ENCODE results near the gene TBCCD1.
"Not testable (repeated sequence)": the region's sequence is repeated elsewhere in the genome, so short reads cannot be mapped to it uniquely, and the experiment has no call there.

The TBCCD1 gene

GRCh38 chr3:186517218-186517617 is 49.9 kb downstream of the TBCCD1 start:
- peak; percentile 56 for DNase-seq (ENCODE audit: low spot score)

GRCh38 chr3:186516646-186517045 is 50.5 kb downstream of the TBCCD1 start:
- no peak for DNase-seq (ENCODE audit: low spot score)

GRCh38 chr3:186515125-186515524 is 52.0 kb downstream of the TBCCD1 start:
- no peak for DNase-seq (ENCODE audit: low spot score)

GRCh38 chr3:186514296-186515002 is 52.7 kb downstream of the TBCCD1 start:
- DNase-seq (ENCODE audit: low spot score), result no peak

- DNase-seq (ENCODE audit: low spot score), result no peak
Measured at GRCh38 chr3:186513386-186513785, 53.8 kb downstream of the TBCCD1 start.

GRCh38 chr3:186512570-186513302 is 54.4 kb downstream of the TBCCD1 start:
- no peak for DNase-seq (ENCODE audit: low spot score)

- no peak for DNase-seq (ENCODE audit: low spot score)
Measured at GRCh38 chr3:186511702-186512101, 55.4 kb downstream of the TBCCD1 start.

- DNase-seq (ENCODE audit: low spot score), result no peak
Measured at GRCh38 chr3:186511245-186511644, 55.9 kb downstream of the TBCCD1 start.

- no peak for DNase-seq (ENCODE audit: low spot score)
Measured at GRCh38 chr3:186510374-186511079, 56.6 kb downstream of the TBCCD1 start.

- no peak for DNase-seq (ENCODE audit: low spot score)
Measured at GRCh38 chr3:186509423-186509822, 57.7 kb downstream of the TBCCD1 start.

GRCh38 chr3:186506857-186507256 is 60.3 kb downstream of the TBCCD1 start:
- no peak for DNase-seq (ENCODE audit: low spot score)

GRCh38 chr3:186506191-186506739 is 60.9 kb downstream of the TBCCD1 start:
- DNase-seq (ENCODE audit: low spot score), result no peak

GRCh38 chr3:186502966-186503712 is 64.0 kb downstream of the TBCCD1 start:
- no peak for DNase-seq (ENCODE audit: low spot score)

- no peak for DNase-seq (ENCODE audit: low spot score)
Measured at GRCh38 chr3:186502138-186502948, 64.8 kb downstream of the TBCCD1 start.

- not testable (repeated sequence) for DNase-seq (ENCODE audit: low spot score)
Measured at GRCh38 chr3:186499949-186500348, 67.2 kb downstream of the TBCCD1 start.

GRCh38 chr3:186498022-186498421 is 69.1 kb downstream of the TBCCD1 start:
- DNase-seq (ENCODE audit: low spot score), result not testable (repeated sequence)

GRCh38 chr3:186497608-186498007 is 69.5 kb downstream of the TBCCD1 start:
- no peak for DNase-seq (ENCODE audit: low spot score)

GRCh38 chr3:186496635-186497034 is 70.5 kb downstream of the TBCCD1 start:
- DNase-seq (ENCODE audit: low spot score), result no peak

Measured in Ammon's horn (tissue), 1 donor.